ENCODE data around the gene FOXD1.

- TF ChIP-seq POLR2A (IDR thresholded peaks at IDR 0.05; ENCODE audit: low read depth, low read length) (no peak), CTCF (conservative IDR thresholded peaks at IDR 0.05; ENCODE audit: low read depth, low read length) (no peak), MAFK (IDR thresholded peaks at IDR 0.05; ENCODE audit: low read depth, low read length) (no peak)
Measured at GRCh38 chr5:73471654-73472053, 23.1 kb upstream of the FOXD1 start.

Data from IMR-90 (cell line).